HEK293 (cell line): ENCODE results near the gene TMC6.

Experiments
- CTCF ChIA-PET: fragments of 350-600 bp; formaldehyde crosslinking; extraction: SDS; loops from one replicate; lab custom pipeline; 2021; ENCODE audit warnings: antibody characterized with exemption; lab: Yijun Ruan, JAX
- POLR2A ChIA-PET: fragments of 300-600 bp; formaldehyde crosslinking; extraction: SDS; loops from one replicate; lab custom pipeline; 2020; ENCODE audit warnings: antibody characterized with exemption, inconsistent platforms; lab: Yijun Ruan, JAX
- H3K27ac ChIP-seq: fragments of 200-500 bp; sonication (Bioruptor generic); 2 replicates; pipeline ENCODE4 v1.5.1; 2014; ENCODE audit warnings: low read depth, low read length, control low read depth, inconsistent platforms; ENCODE audit errors: extremely low read depth
- H3K36me3 ChIP-seq, 2 experiments: fragments of 200-500 bp in 1 of 2; sonication (Bioruptor generic) in 1 of 2; 1 replicate in 1 of 2; 2 replicates in 1 of 2; pipeline ENCODE4 v1.5.1; 2014 to 2017; ENCODE audit warnings: inconsistent platforms in 2 of 2, low read length in 2 of 2; ENCODE audit not compliant: control insufficient read depth in 2 of 2, insufficient read depth in 1 of 2
- H3K4me1 ChIP-seq: fragments of 200-500 bp; sonication (Bioruptor generic); 2 replicates; pipeline ENCODE4 v1.5.1; 2014; ENCODE audit warnings: mild to moderate bottlenecking, low read length, inconsistent platforms; ENCODE audit not compliant: control insufficient read depth, insufficient read depth
- H3K4me3 ChIP-seq: 2 replicates; pipeline ENCODE4 v1.5.1; 2011; ENCODE audit warnings: low read depth, mild to moderate bottlenecking, control low read depth, low read length, moderate library complexity
- H3K9me3 ChIP-seq: fragments of 200-500 bp; sonication (Bioruptor generic); 2 replicates; pipeline ENCODE4 v1.5.1; 2014; ENCODE audit warnings: low read depth, low read length, inconsistent platforms; ENCODE audit not compliant: control insufficient read depth, insufficient read depth
- BCL11B ChIP-seq: fragments of 450-650 bp; formaldehyde crosslinking; IDR thresholded peaks from 2 replicates; pipeline ENCODE4 v1.5.1; 2016; ENCODE audit warnings: low read depth, missing biosample characterization, missing genetic modification characterization
- FEZF1 ChIP-seq: fragments of 450-650 bp; formaldehyde crosslinking; IDR thresholded peaks from 2 replicates; pipeline ENCODE4 v1.5.1; 2016; ENCODE audit warnings: missing biosample characterization, missing genetic modification characterization
- KLF1 ChIP-seq: fragments of 450-650 bp; formaldehyde crosslinking; IDR thresholded peaks from 2 replicates; pipeline ENCODE4 v1.5.1; 2016; ENCODE audit warnings: missing biosample characterization, missing genetic modification characterization
- SP2 ChIP-seq: fragments of 450-650 bp; formaldehyde crosslinking; IDR thresholded peaks from 2 replicates; pipeline ENCODE4 v1.5.1; 2016; ENCODE audit warnings: missing biosample characterization, missing genetic modification characterization
- YY2 ChIP-seq: fragments of 450-650 bp; formaldehyde crosslinking; IDR thresholded peaks from 2 replicates; pipeline ENCODE4 v1.5.1; 2016; ENCODE audit warnings: missing biosample characterization, missing genetic modification characterization
- ZNF140 ChIP-seq: fragments of 450-650 bp; formaldehyde crosslinking; IDR thresholded peaks from 2 replicates; pipeline ENCODE4 v1.5.1; 2016; ENCODE audit warnings: missing biosample characterization, missing genetic modification characterization
- ZNF157 ChIP-seq: fragments of 450-650 bp; formaldehyde crosslinking; IDR thresholded peaks from 2 replicates; pipeline ENCODE4 v1.5.1; 2016; ENCODE audit warnings: missing biosample characterization, missing genetic modification characterization
- ZNF174 ChIP-seq: fragments of 450-650 bp; formaldehyde crosslinking; IDR thresholded peaks from 2 replicates; pipeline ENCODE4 v1.5.0; 2017; ENCODE audit warnings: missing biosample characterization, mild to moderate bottlenecking, missing genetic modification characterization
- ZNF202 ChIP-seq: fragments of 450-650 bp; formaldehyde crosslinking; IDR thresholded peaks from 2 replicates; pipeline ENCODE4 v1.5.1; 2016; ENCODE audit warnings: missing biosample characterization, missing genetic modification characterization, borderline replicate concordance
- ZNF23 ChIP-seq: fragments of 450-650 bp; formaldehyde crosslinking; IDR thresholded peaks from 2 replicates; pipeline ENCODE4 v1.5.1; 2016; ENCODE audit warnings: missing biosample characterization, missing genetic modification characterization, borderline replicate concordance
- ZNF423 ChIP-seq: fragments of 450-650 bp; formaldehyde crosslinking; IDR thresholded peaks from 2 replicates; pipeline ENCODE4 v1.5.1; 2016; ENCODE audit warnings: missing biosample characterization, missing genetic modification characterization
- ZNF426 ChIP-seq: fragments of 450-650 bp; formaldehyde crosslinking; IDR thresholded peaks from 2 replicates; pipeline ENCODE4 v1.5.1; 2017; ENCODE audit warnings: missing biosample characterization, missing genetic modification characterization, mild to moderate bottlenecking, inconsistent platforms, moderate library complexity
- ZNF585B ChIP-seq: fragments of 450-650 bp; formaldehyde crosslinking; IDR thresholded peaks from 2 replicates; pipeline ENCODE4 v1.5.1; 2016; ENCODE audit warnings: missing biosample characterization, missing genetic modification characterization
- ZNF629 ChIP-seq: fragments of 450-650 bp; formaldehyde crosslinking; IDR thresholded peaks from 2 replicates; pipeline ENCODE4 v1.5.1; 2017; ENCODE audit warnings: missing biosample characterization, missing genetic modification characterization
- ZNF660 ChIP-seq: fragments of 450-650 bp; IDR thresholded peaks from 2 replicates; pipeline ENCODE4 v1.5.1; 2018; ENCODE audit warnings: missing biosample characterization, mild to moderate bottlenecking, missing genetic modification characterization
- TF ChIP-seq, protein P1 (sequence below): fragments of 450-650 bp; formaldehyde crosslinking; IDR thresholded peaks from 2 replicates; pipeline ENCODE4 v1.5.1; 2016; ENCODE audit warnings: missing biosample characterization, missing genetic modification characterization
- TF ChIP-seq, protein P2 (sequence below): fragments of 450-650 bp; formaldehyde crosslinking; conservative IDR thresholded peaks from 2 replicates; pipeline ENCODE4 v1.5.1; 2016; ENCODE audit warnings: low read depth, missing biosample characterization, missing genetic modification characterization
- TF ChIP-seq, protein P3 (sequence below): fragments of 450-650 bp; formaldehyde crosslinking; IDR thresholded peaks from 2 replicates; pipeline ENCODE4 v1.5.1; 2016; ENCODE audit warnings: missing biosample characterization, missing genetic modification characterization, borderline replicate concordance

TMC6 gene

DNA sequence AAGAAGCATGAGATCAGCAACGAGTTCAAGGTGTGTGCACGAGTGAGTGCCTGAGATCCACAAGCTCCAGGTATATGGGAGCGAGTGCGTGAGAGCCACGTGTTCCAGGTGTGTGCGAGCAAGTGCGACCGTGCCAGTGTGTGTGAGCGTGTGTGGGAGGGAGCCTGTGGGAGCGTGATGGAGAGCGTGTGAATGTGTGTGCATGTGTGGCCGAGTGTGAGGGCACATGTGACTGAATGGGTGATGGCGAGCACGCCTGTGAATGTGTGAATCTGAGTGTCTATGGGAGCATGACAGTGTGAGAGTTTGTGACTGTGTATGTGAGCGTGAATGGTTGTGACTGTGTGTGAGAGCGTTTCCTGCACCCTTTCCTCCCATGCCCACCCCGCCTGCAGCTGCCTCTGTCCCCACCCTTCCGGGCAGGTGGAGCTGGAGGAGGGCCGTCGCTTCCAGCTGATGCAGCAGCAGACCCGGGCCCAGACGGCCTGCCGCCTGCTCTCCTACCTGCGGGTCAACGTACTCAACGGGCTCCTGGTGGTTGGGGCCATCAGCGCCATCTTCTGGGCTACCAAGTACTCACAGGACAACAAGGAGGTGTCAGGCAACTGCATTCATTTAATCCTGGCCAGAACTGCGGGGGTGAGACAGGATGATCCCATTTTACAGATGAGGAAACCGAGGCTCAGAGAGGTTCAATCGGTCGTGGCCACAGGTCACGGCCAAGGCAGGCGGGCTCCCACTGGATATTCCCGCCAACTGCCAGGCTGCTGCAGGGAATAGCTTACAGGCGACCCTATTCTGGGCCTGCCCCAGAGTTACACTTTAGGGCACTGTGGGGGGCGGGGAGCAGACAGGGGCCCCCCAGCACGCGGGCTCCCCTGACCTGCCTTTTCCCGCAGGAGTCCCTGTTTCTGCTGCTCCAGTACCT is 5.7 kb upstream of the TMC6 start (continued):
- TF ChIP-seq ZNF140 (tag by site-specific recombination) (no peak), ZNF660 (tag by site-specific recombination) (no peak), BCL11B (tag by site-specific recombination) (no peak), YY2 (tag by site-specific recombination) (no peak)
- TF ChIP-seq, protein P1, sequence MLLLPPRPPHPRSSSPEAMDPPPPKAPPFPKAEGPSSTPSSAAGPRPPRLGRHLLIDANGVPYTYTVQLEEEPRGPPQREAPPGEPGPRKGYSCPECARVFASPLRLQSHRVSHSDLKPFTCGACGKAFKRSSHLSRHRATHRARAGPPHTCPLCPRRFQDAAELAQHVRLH (tag by site-specific recombination) = 0 out of 2 replicates have a peak, but pooled peaks have one; percentile 16

DNA sequence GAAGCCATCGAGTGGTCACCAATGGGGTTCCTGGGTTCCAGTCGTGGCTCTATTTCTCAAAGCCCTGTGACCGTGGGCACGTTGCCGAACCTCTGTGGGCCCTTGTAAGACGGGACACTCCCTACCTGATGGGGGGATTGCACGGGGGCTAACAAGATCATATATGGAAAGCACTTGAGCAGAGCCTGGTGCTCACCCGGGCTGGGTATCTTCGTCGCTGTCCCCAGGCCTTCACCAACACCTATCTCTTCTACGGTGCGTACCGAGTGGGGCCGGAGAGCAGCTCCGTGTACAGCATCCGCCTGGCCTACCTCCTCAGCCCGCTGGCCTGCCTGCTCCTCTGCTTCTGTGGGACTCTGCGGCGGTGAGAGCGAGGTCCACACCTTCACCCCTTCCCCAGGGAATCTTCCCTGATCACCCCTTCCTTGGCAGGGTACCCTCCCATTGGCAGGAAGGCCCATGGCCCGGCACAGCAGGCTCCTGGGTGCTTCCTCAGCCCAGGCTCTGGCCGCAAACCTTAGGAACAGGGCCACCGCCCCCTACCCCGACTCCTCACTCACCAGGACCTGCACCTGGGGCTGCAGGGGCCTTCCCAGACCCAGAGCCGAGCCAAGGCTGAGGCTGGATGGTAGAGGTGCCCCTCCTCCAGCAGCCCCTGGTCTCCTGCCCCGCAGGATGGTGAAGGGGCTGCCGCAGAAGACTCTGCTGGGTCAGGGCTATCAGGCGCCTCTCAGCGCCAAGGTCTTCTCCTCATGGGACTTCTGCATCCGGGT is 4.8 kb upstream of the TMC6 start:
- no peak for TF ChIP-seq ZNF174 (tag by site-specific recombination)
- no peak for TF ChIP-seq BCL11B (tag by site-specific recombination)
- TF ChIP-seq ZNF426 (tag by site-specific recombination) = no peak
- TF ChIP-seq ZNF585B (tag by site-specific recombination) = no peak
- no peak for TF ChIP-seq ZNF629 (tag by site-specific recombination)
- TF ChIP-seq ZNF423 (tag by site-specific recombination) = no peak
- TF ChIP-seq, protein P2, sequence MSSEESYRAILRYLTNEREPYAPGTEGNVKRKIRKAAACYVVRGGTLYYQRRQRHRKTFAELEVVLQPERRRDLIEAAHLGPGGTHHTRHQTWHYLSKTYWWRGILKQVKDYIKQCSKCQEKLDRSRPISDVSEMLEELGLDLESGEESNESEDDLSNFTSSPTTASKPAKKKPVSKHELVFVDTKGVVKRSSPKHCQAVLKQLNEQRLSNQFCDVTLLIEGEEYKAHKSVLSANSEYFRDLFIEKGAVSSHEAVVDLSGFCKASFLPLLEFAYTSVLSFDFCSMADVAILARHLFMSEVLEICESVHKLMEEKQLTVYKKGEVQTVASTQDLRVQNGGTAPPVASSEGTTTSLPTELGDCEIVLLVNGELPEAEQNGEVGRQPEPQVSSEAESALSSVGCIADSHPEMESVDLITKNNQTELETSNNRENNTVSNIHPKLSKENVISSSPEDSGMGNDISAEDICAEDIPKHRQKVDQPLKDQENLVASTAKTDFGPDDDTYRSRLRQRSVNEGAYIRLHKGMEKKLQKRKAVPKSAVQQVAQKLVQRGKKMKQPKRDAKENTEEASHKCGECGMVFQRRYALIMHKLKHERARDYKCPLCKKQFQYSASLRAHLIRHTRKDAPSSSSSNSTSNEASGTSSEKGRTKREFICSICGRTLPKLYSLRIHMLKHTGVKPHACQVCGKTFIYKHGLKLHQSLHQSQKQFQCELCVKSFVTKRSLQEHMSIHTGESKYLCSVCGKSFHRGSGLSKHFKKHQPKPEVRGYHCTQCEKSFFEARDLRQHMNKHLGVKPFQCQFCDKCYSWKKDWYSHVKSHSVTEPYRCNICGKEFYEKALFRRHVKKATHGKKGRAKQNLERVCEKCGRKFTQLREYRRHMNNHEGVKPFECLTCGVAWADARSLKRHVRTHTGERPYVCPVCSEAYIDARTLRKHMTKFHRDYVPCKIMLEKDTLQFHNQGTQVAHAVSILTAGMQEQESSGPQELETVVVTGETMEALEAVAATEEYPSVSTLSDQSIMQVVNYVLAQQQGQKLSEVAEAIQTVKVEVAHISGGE (tag by site-specific recombination) = no peak
- TF ChIP-seq FEZF1 = no peak
- no peak for TF ChIP-seq ZNF23 (tag by site-specific recombination)
- no peak for TF ChIP-seq ZNF202 (tag by site-specific recombination)
- no peak for TF ChIP-seq KLF1 (tag by site-specific recombination)
- no peak for TF ChIP-seq ZNF157 (tag by site-specific recombination)
- TF ChIP-seq SP2 (tag by site-specific recombination) = no peak
- TF ChIP-seq, protein P3, sequence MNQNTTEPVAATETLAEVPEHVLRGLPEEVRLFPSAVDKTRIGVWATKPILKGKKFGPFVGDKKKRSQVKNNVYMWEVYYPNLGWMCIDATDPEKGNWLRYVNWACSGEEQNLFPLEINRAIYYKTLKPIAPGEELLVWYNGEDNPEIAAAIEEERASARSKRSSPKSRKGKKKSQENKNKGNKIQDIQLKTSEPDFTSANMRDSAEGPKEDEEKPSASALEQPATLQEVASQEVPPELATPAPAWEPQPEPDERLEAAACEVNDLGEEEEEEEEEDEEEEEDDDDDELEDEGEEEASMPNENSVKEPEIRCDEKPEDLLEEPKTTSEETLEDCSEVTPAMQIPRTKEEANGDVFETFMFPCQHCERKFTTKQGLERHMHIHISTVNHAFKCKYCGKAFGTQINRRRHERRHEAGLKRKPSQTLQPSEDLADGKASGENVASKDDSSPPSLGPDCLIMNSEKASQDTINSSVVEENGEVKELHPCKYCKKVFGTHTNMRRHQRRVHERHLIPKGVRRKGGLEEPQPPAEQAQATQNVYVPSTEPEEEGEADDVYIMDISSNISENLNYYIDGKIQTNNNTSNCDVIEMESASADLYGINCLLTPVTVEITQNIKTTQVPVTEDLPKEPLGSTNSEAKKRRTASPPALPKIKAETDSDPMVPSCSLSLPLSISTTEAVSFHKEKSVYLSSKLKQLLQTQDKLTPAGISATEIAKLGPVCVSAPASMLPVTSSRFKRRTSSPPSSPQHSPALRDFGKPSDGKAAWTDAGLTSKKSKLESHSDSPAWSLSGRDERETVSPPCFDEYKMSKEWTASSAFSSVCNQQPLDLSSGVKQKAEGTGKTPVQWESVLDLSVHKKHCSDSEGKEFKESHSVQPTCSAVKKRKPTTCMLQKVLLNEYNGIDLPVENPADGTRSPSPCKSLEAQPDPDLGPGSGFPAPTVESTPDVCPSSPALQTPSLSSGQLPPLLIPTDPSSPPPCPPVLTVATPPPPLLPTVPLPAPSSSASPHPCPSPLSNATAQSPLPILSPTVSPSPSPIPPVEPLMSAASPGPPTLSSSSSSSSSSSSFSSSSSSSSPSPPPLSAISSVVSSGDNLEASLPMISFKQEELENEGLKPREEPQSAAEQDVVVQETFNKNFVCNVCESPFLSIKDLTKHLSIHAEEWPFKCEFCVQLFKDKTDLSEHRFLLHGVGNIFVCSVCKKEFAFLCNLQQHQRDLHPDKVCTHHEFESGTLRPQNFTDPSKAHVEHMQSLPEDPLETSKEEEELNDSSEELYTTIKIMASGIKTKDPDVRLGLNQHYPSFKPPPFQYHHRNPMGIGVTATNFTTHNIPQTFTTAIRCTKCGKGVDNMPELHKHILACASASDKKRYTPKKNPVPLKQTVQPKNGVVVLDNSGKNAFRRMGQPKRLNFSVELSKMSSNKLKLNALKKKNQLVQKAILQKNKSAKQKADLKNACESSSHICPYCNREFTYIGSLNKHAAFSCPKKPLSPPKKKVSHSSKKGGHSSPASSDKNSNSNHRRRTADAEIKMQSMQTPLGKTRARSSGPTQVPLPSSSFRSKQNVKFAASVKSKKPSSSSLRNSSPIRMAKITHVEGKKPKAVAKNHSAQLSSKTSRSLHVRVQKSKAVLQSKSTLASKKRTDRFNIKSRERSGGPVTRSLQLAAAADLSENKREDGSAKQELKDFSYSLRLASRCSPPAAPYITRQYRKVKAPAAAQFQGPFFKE (tag by site-specific recombination) = no peak
- POLR2A ChIA-PET = interaction anchor here (1.1 to 1.4 kb wide), 2 partner anchors 53 to 175 kb away, joined by 3 to 6 read pairs; partner anchors contain the start of gene TNRC6C
- H3K4me1 ChIP-seq = no peaks in the 10 kb centered on the region

More for the DNA sequence above, 4.8 kb upstream of the TMC6 start:
- CTCF ChIA-PET = interaction anchor here (0.7 to 2.8 kb wide), 14 partner anchors 11 to 114 kb away, joined by 3 to 15 read pairs (median 5); no protein-coding TSS in a partner anchor
- H3K27ac ChIP-seq = no peak overlapping the region
- H3K9me3 ChIP-seq = no peaks in the 10 kb centered on the region
- H3K4me3 ChIP-seq = no peak overlapping the region
- H3K36me3 ChIP-seq = no peaks in the 10 kb centered on the region
